OCI-LY1 (cell line): Measurements from ENCODE around the gene CSMD2.

Experiments
- H2AFZ ChIP-seq: fragments of 200-600 bp; sonication (generic), shearing (Covaris generic); 2 replicates; pipeline ENCODE4 v1.6.0; 2014; ENCODE audit warnings: antibody characterized with exemption, mild to moderate bottlenecking, low read length
- H3F3A ChIP-seq: fragments of 200-600 bp; sonication (generic), shearing (Covaris generic); 2 replicates; pipeline ENCODE4 v1.6.0; 2014; ENCODE audit warnings: mild to moderate bottlenecking, antibody characterized with exemption, low read length, moderate library complexity; ENCODE audit not compliant: insufficient read depth
- H3K27ac ChIP-seq: fragments of 200-600 bp; sonication (generic); 2 replicates; pipeline ENCODE4 v1.5.1; 2014; ENCODE audit warnings: low read length, mixed run types, mild to moderate bottlenecking, low read depth; ENCODE audit not compliant: poor library complexity, severe bottlenecking
- H3K27me3 ChIP-seq: fragments of 200-600 bp; sonication (generic); 2 replicates; pipeline ENCODE4 v1.6.0; 2014; ENCODE audit warnings: antibody characterized with exemption, mild to moderate bottlenecking, low read length, moderate library complexity; ENCODE audit not compliant: insufficient read depth
- H3K36me3 ChIP-seq: fragments of 200-600 bp; sonication (generic); 2 replicates; pipeline ENCODE4 v1.6.1; 2014; ENCODE audit warnings: mild to moderate bottlenecking, antibody characterized with exemption, low read length, moderate library complexity, mixed read lengths; ENCODE audit not compliant: insufficient read depth
- H3K4me1 ChIP-seq: fragments of 200-600 bp; sonication (generic); 2 replicates; pipeline ENCODE4 v1.5.1; 2014; ENCODE audit warnings: mild to moderate bottlenecking, low read length, moderate library complexity; ENCODE audit not compliant: insufficient read depth, severe bottlenecking
- H3K4me2 ChIP-seq: fragments of 200-600 bp; sonication (generic), shearing (Covaris generic); 2 replicates; pipeline ENCODE4 v1.6.1; 2014; ENCODE audit warnings: low read length
- H3K4me3 ChIP-seq: fragments of 200-600 bp; sonication (generic); 2 replicates; pipeline ENCODE4 v1.5.1; 2014; ENCODE audit warnings: low read length, low read depth, mild to moderate bottlenecking, mixed read lengths; ENCODE audit not compliant: poor library complexity, severe bottlenecking
- H3K79me2 ChIP-seq: fragments of 200-600 bp; shearing (Covaris generic); 2 replicates; pipeline ENCODE4 v1.6.1; 2016; ENCODE audit warnings: mixed run types, low read length, mixed read lengths; ENCODE audit not compliant: insufficient read depth
- H3K9ac ChIP-seq: fragments of 200-600 bp; sonication (generic), shearing (Covaris generic); 2 replicates; pipeline ENCODE4 v1.6.1; 2014; ENCODE audit warnings: mild to moderate bottlenecking, low read length, mixed read lengths
- H3K9me2 ChIP-seq: fragments of 200-600 bp; sonication (generic), shearing (Covaris generic); 2 replicates; pipeline ENCODE4 v1.6.1; 2014; ENCODE audit warnings: low read depth, mild to moderate bottlenecking, low read length, mixed read lengths
- H3K9me3 ChIP-seq: fragments of 200-600 bp; shearing (Covaris generic); 2 replicates; pipeline ENCODE4 v1.6.1; 2014; ENCODE audit warnings: low read length, mixed read lengths
- H4K20me1 ChIP-seq: fragments of 200-600 bp; sonication (generic), shearing (Covaris generic); 2 replicates; pipeline ENCODE4 v1.6.0; 2016; ENCODE audit warnings: mild to moderate bottlenecking, low read length; ENCODE audit not compliant: insufficient read depth
- EZH2 ChIP-seq: fragments of 200-600 bp; sonication (generic), shearing (Covaris generic); IDR thresholded peaks from 2 replicates; pipeline ENCODE4 v1.8.0; 2017; ENCODE audit warnings: borderline replicate concordance, mixed run types, mild to moderate bottlenecking, antibody characterized with exemption, low read length, moderate library complexity, mixed read lengths
- TF ChIP-seq, protein P1 (sequence below): fragments of 200-600 bp; sonication (generic), shearing (Covaris generic); IDR thresholded peaks from 2 replicates; pipeline ENCODE4 v1.5.1; 2017; ENCODE audit warnings: mild to moderate bottlenecking, antibody characterized with exemption, low read length, moderate library complexity, mixed read lengths

Gene CSMD2

DNA sequence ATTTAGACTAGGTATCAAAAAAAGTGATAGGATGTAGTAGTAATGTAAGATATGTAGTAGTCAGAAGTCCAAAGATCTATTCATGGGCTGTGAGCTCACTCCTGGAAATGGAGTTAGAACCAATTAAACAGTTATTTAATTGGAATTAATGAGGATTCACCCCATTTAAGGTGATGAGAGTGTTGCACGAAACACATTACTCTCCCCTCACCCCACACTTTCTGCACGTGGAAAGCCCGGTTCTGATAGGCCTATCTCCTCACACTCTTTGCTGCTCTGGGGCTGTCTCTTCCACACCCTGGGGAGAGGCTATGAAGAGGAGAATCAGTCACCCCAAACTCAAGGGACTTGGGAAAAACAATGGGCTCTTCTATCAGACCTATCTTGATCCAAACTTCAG, 174.7 kb downstream of the CSMD2 start:
- no peak overlapping the region for H3K4me2 ChIP-seq
- no peaks in the 10 kb centered on the region for H3K9me3 ChIP-seq
- H3K9ac ChIP-seq, result no peak overlapping the region
- no peaks in the 10 kb centered on the region for H3F3A ChIP-seq
- no peak overlapping the region for H2AFZ ChIP-seq
- no peaks in the 10 kb centered on the region for H3K79me2 ChIP-seq
- no peak overlapping the region for H3K4me3 ChIP-seq
- no peaks in the 10 kb centered on the region for H3K36me3 ChIP-seq
- H3K4me1 ChIP-seq, result no peaks in the 10 kb centered on the region
- no peaks in the 10 kb centered on the region for H4K20me1 ChIP-seq
- no peaks in the 10 kb centered on the region for H3K27me3 ChIP-seq
- TF ChIP-seq, protein P1, sequence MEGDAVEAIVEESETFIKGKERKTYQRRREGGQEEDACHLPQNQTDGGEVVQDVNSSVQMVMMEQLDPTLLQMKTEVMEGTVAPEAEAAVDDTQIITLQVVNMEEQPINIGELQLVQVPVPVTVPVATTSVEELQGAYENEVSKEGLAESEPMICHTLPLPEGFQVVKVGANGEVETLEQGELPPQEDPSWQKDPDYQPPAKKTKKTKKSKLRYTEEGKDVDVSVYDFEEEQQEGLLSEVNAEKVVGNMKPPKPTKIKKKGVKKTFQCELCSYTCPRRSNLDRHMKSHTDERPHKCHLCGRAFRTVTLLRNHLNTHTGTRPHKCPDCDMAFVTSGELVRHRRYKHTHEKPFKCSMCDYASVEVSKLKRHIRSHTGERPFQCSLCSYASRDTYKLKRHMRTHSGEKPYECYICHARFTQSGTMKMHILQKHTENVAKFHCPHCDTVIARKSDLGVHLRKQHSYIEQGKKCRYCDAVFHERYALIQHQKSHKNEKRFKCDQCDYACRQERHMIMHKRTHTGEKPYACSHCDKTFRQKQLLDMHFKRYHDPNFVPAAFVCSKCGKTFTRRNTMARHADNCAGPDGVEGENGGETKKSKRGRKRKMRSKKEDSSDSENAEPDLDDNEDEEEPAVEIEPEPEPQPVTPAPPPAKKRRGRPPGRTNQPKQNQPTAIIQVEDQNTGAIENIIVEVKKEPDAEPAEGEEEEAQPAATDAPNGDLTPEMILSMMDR, result no peak
- no peak overlapping the region for H3K27ac ChIP-seq
- H3K9me2 ChIP-seq, result no peaks in the 10 kb centered on the region

DNA sequence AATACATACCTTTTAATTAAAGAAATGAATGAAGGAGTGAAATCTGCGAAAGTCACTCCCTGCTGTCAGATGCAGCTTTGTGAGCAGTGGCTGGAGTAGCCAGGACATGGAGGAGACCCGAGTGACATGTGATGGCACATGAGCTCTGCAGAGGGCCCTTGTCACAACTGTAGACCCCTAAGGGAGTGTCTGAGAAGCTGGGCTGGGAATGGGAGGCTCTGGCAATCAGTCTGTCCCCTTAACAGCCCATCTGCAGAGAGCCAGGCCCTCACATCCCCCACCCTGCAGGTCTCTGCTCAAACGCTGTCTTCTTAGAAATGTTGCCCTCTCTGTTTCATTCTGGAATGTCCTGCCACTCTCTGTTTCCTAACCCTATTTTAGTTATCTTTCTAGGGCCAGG, 176.9 kb downstream of the CSMD2 start:
- TF ChIP-seq, protein P1, result no peak
- TF ChIP-seq EZH2, result no peak
- Histone ChIP-seq H3K4me2 (no peak overlapping the region), H3K79me2 (no peaks in the 10 kb centered on the region), H3K4me3 (no peak overlapping the region), H3K27me3 (no peaks in the 10 kb centered on the region), H3K27ac (no peak overlapping the region), H2AFZ (no peak overlapping the region), H3F3A (no peaks in the 10 kb centered on the region), H3K9me3 (no peaks in the 10 kb centered on the region), H4K20me1 (no peaks in the 10 kb centered on the region), H3K36me3 (no peaks in the 10 kb centered on the region), H3K9me2 (no peaks in the 10 kb centered on the region), H3K4me1 (no peaks in the 10 kb centered on the region), H3K9ac (no peak overlapping the region)

DNA sequence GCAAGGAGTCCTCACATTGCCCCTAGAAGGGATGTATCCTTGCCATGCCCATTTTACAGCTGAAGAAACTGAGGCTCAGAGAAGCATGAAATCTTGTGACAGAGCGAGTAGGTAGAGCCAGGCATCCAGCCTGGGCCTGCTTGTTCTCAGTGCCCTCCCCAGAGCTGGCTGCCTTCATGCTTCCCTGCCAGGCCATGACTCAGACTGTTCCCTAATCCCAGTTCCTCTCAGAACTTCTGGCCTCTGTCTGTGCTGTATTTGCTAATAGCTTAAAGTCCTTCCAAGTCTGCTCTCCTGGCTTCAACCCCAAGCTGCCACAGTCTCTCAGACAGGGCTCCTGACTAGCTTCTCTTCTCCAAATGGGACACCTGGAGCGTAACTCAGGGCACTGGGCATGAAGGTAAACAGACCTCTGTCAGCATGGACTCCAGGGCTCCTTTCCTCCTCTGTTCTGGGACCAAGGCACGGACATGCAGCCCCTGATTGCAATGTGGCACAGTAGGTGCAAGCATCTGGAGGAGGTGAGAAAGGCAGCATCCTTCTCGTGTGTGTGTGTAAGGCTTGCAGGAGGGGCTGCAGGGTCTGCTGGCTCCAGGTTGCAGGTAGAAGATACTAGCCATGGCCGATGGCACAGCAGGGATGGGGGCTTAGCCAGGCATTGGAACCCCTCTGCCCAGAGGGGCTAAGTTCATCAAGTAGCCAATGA, 178.5 kb downstream of the CSMD2 start:
- no peaks in the 10 kb centered on the region for H3F3A ChIP-seq
- no peaks in the 10 kb centered on the region for H3K9me3 ChIP-seq

More for the DNA sequence above, 178.5 kb downstream of the CSMD2 start:
- H3K27me3 ChIP-seq, result no peaks in the 10 kb centered on the region
- H3K4me3 ChIP-seq, result no peak overlapping the region
- no peak overlapping the region for H2AFZ ChIP-seq
- TF ChIP-seq, protein P1, result no peak
- no peak for TF ChIP-seq EZH2
- no peaks in the 10 kb centered on the region for H3K9me2 ChIP-seq
- H3K4me1 ChIP-seq, result no peaks in the 10 kb centered on the region
- H3K4me2 ChIP-seq, result no peak overlapping the region
- no peak overlapping the region for H3K27ac ChIP-seq
- H3K9ac ChIP-seq, result no peak overlapping the region
- H3K79me2 ChIP-seq, result no peaks in the 10 kb centered on the region
- no peaks in the 10 kb centered on the region for H4K20me1 ChIP-seq
- no peaks in the 10 kb centered on the region for H3K36me3 ChIP-seq
